HEK293 (cell line): ENCODE results near the gene ULBP2.
"Not testable (repeated sequence)": the region's sequence is repeated elsewhere in the genome, so short reads cannot be mapped to it uniquely, and the experiment has no call there.

Experiments used
- BCL6B ChIP-seq: fragments of 450-650 bp; formaldehyde crosslinking; IDR thresholded peaks from 2 replicates; pipeline ENCODE4 v1.5.1; 2017; ENCODE audit warnings: missing biosample characterization, missing genetic modification characterization
- CTCF ChIP-seq: fragments of 450-650 bp; formaldehyde crosslinking; IDR thresholded peaks from 2 replicates; pipeline ENCODE4 v1.5.1; 2016; ENCODE audit warnings: missing biosample characterization, missing genetic modification characterization
- ELK4 ChIP-seq: IDR thresholded peaks from 2 replicates; pipeline ENCODE4 v1.6.1; 2011; ENCODE audit warnings: mild to moderate bottlenecking, low read depth, low read length, borderline replicate concordance
- KLF1 ChIP-seq: fragments of 450-650 bp; formaldehyde crosslinking; IDR thresholded peaks from 2 replicates; pipeline ENCODE4 v1.5.1; 2016; ENCODE audit warnings: missing biosample characterization, missing genetic modification characterization
- OSR2 ChIP-seq: fragments of 450-650 bp; formaldehyde crosslinking; IDR thresholded peaks from 2 replicates; pipeline ENCODE4 v1.5.1; 2016; ENCODE audit warnings: missing biosample characterization, missing genetic modification characterization
- PATZ1 ChIP-seq: fragments of 450-650 bp; formaldehyde crosslinking; IDR thresholded peaks from 2 replicates; pipeline ENCODE4 v1.5.1; 2016; ENCODE audit warnings: missing biosample characterization, missing genetic modification characterization
- REST ChIP-seq: fragments of 450-650 bp; formaldehyde crosslinking; IDR thresholded peaks from 2 replicates; pipeline ENCODE4 v1.5.1; 2016; ENCODE audit warnings: missing biosample characterization, missing genetic modification characterization
- YY1 ChIP-seq: fragments of 450-650 bp; formaldehyde crosslinking; IDR thresholded peaks from 2 replicates; pipeline ENCODE4 v1.5.1; 2018; ENCODE audit warnings: missing biosample characterization, missing genetic modification characterization
- YY2 ChIP-seq: fragments of 450-650 bp; formaldehyde crosslinking; IDR thresholded peaks from 2 replicates; pipeline ENCODE4 v1.5.1; 2016; ENCODE audit warnings: missing biosample characterization, missing genetic modification characterization
- ZBTB11 ChIP-seq: fragments of 450-650 bp; formaldehyde crosslinking; conservative IDR thresholded peaks from 2 replicates; pipeline ENCODE4 v1.5.1; 2016; ENCODE audit warnings: low read depth, missing biosample characterization, missing genetic modification characterization
- ZFP41 ChIP-seq: fragments of 450-650 bp; formaldehyde crosslinking; IDR thresholded peaks from 2 replicates; pipeline ENCODE4 v1.5.1; 2016; ENCODE audit warnings: missing biosample characterization, missing genetic modification characterization, borderline replicate concordance
- ZNF114 ChIP-seq: fragments of 450-650 bp; formaldehyde crosslinking; IDR thresholded peaks from 2 replicates; pipeline ENCODE4 v1.5.0; 2017; ENCODE audit warnings: missing biosample characterization, missing genetic modification characterization
- ZNF274 ChIP-seq, 2 experiments: fragments of 200-500 bp in 1 of 2; fragments of 450-650 bp in 1 of 2; sonication (Bioruptor generic) in 1 of 2; formaldehyde crosslinking in 1 of 2; IDR thresholded peaks; 2 replicates each; pipeline versions ENCODE4 v1.5.1 to v1.6.1; 2014 to 2016; ENCODE audit warnings: borderline replicate concordance in 1 of 2, inconsistent platforms in 1 of 2, low read length in 1 of 2, missing biosample characterization in 1 of 2, missing genetic modification characterization in 1 of 2
- ZNF645 ChIP-seq: fragments of 450-650 bp; formaldehyde crosslinking; IDR thresholded peaks from 2 replicates; pipeline ENCODE4; 2016; ENCODE audit warnings: missing biosample characterization, missing genetic modification characterization

GRCh38 chr6:149946631-149947030, 4.8 kb downstream of the ULBP2 start:
- TF ChIP-seq YY2 (tag by site-specific recombination); KLF1 (tag by site-specific recombination); ZFP41; OSR2 (tag by site-specific recombination); CTCF; ZNF114 (tag by site-specific recombination); ZBTB11; ZNF645 (tag by site-specific recombination); BCL6B (tag by site-specific recombination); REST (tag by site-specific recombination); ELK4; YY1 (tag by site-specific recombination); ZNF274 (IDR thresholded peaks at IDR 0.05; ENCODE audit: low read length); ZNF274 (tag by site-specific recombination; IDR thresholded peaks at IDR 0.05; ENCODE audit: borderline replicate concordance); PATZ1 (tag by site-specific recombination): not testable (repeated sequence)
